IPS DF 4.7 (cell line): Measurements from ENCODE around the gene EXD3.
"Not testable (repeated sequence)": the region's sequence is repeated elsewhere in the genome, so short reads cannot be mapped to it uniquely, and the experiment has no call there.

ENCODE experiments used
- DNase-seq: peaks from one replicate; pipeline ENCODE4 v3.0.0-alpha.2; 2013; ENCODE audit warnings: low spot score; ENCODE audit errors: extremely low read depth

The EXD3 gene

GRCh38 chr9:137262173-137262908 lies 160.6 kb downstream of the EXD3 start:
- not testable (repeated sequence) for DNase-seq
